ENCODE data around the gene PLXNB3.

DNA sequence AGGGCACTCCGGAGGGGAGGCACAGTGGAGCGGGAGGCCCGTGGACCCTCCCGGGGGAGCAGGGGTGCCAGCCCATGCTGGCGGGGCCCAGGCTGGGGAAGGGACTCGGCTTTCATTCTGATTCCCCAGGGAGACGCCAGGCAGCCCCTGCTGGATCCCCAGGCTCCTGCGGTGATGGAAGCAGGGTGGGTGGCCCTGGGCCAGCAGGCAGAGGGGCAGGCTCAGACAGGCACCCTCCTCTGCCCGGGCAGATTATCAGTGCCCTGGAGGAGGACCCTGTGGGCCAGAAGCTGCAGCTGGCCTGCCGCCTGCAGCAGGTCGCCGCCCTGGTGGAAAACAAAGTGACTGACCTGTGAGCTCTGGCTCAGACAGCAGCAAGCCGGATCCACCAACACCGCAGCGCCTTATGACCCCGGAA lies 14.6 kb downstream of the PLXNB3 start:
- TF ChIP-seq POLR2AphosphoS5 (IDR thresholded peaks at IDR 0.05; ENCODE audit: low read depth, low read length) = no peak
- no peak for TF ChIP-seq SIN3A (IDR thresholded peaks at IDR 0.05; ENCODE audit: borderline replicate concordance, insufficient read depth, low read length)
- no peak for TF ChIP-seq TAF1 (IDR thresholded peaks at IDR 0.05; ENCODE audit: borderline replicate concordance, insufficient read depth, low read length)
- TF ChIP-seq REST (IDR thresholded peaks at IDR 0.05; ENCODE audit: insufficient read depth in 1 of 2, low read depth in 2 of 2, low read length in 2 of 2) = no peak

Measured in PFSK-1 (cell line).